Keratinocyte (primary cell): ENCODE measurements around the gene NLRP10. TPM values are rescaled to one million over a fixed set of nuclear protein-coding genes. Genes with fewer than 3 reads are reported as not detected.

ENCODE experiments used
- DNase-seq: peaks from one replicate; pipeline ENCODE4 v3.0.0-alpha.2; 2011; ENCODE audit warnings: low read depth, missing footprints, low spot score
- FAIRE-seq: peaks from 2 replicates; lab custom pipeline; 2011; peaks lifted over from hg19 to GRCh38; lab: Jason Lieb, UNC
- H2AFZ ChIP-seq: 2 replicates; pipeline ENCODE4 v1.6.0; 2012; ENCODE audit warnings: low read length, control low read depth, inconsistent platforms; ENCODE audit not compliant: control insufficient read depth
- H3K27ac ChIP-seq: 2 replicates; pipeline ENCODE4 v1.5.1; 2011; ENCODE audit warnings: low read length; ENCODE audit not compliant: control insufficient read depth, insufficient read depth
- H3K27me3 ChIP-seq: 3 replicates; pipeline ENCODE4 v1.6.0; 2011; ENCODE audit warnings: low read length; ENCODE audit not compliant: control insufficient read depth, insufficient read depth; ENCODE audit errors: extremely low read depth
- H3K36me3 ChIP-seq, 2 experiments: 2 replicates in 1 of 2; 3 replicates in 1 of 2; pipeline ENCODE4 v1.5.1; 2011; ENCODE audit warnings: low read length in 2 of 2, mild to moderate bottlenecking in 1 of 2; ENCODE audit not compliant: control insufficient read depth in 2 of 2, insufficient read depth in 2 of 2; ENCODE audit errors: extremely low read depth in 1 of 2
- H3K4me1 ChIP-seq: 3 replicates; pipeline ENCODE4 v1.5.1; 2011; ENCODE audit warnings: low read length; ENCODE audit not compliant: control insufficient read depth, insufficient read depth; ENCODE audit errors: extremely low read depth
- H3K4me2 ChIP-seq: 3 replicates; pipeline ENCODE4 v1.6.0; 2011; ENCODE audit warnings: low read depth, low read length; ENCODE audit not compliant: control insufficient read depth, insufficient read depth; ENCODE audit errors: extremely low read depth
- H3K4me3 ChIP-seq, 3 experiments: fragments of 200-600 bp in 1 of 3; sonication (generic) in 1 of 3; 2 replicates in 2 of 3; 3 replicates in 1 of 3; pipeline ENCODE4 v1.5.1; 2011 to 2016; ENCODE audit warnings: low read length in 3 of 3, mild to moderate bottlenecking in 3 of 3, control low read depth in 2 of 3, inconsistent platforms in 1 of 3, low read depth in 1 of 3, mixed read lengths in 1 of 3, mixed run types in 1 of 3, moderate library complexity in 1 of 3; ENCODE audit not compliant: control insufficient read depth in 2 of 3, insufficient read depth in 2 of 3; ENCODE audit errors: extremely low read depth in 1 of 3
- H3K79me2 ChIP-seq: 2 replicates; pipeline ENCODE4 v1.6.0; 2012; ENCODE audit warnings: low read length; ENCODE audit not compliant: control insufficient read depth, insufficient read depth
- H3K9ac ChIP-seq: 3 replicates; pipeline ENCODE4 v1.6.0; 2011; ENCODE audit warnings: low read length; ENCODE audit not compliant: control insufficient read depth, insufficient read depth; ENCODE audit errors: extremely low read depth
- H3K9me1 ChIP-seq: 3 replicates; pipeline ENCODE4 v1.6.0; 2011; ENCODE audit warnings: low read length; ENCODE audit not compliant: control insufficient read depth, insufficient read depth; ENCODE audit errors: extremely low read depth
- H3K9me3 ChIP-seq: 2 replicates; pipeline ENCODE4 v1.5.1; 2012; ENCODE audit warnings: low read depth, low read length; ENCODE audit not compliant: control insufficient read depth
- H4K20me1 ChIP-seq: 3 replicates; pipeline ENCODE4 v1.6.0; 2011; ENCODE audit warnings: low read length; ENCODE audit not compliant: control insufficient read depth, insufficient read depth; ENCODE audit errors: extremely low read depth
- CTCF ChIP-seq, 3 experiments: IDR thresholded peaks in 1 of 3; conservative IDR thresholded peaks in 1 of 3; optimal IDR thresholded peaks in 1 of 3; 2 replicates in 2 of 3; 3 replicates in 1 of 3; pipeline versions ENCODE3 to v1.5.1; 2011; ENCODE audit warnings: low read length in 3 of 3, mild to moderate bottlenecking in 3 of 3, moderate library complexity in 2 of 3, control low read depth in 1 of 3, inconsistent platforms in 1 of 3; ENCODE audit not compliant: insufficient read depth in 2 of 3; ENCODE audit errors: extremely low read depth in 1 of 3
- EZH2 ChIP-seq: IDR thresholded peaks from one replicate; pipeline ENCODE4 v1.6.1; 2012; ENCODE audit warnings: inconsistent platforms, mild to moderate bottlenecking, low read length, moderate library complexity
- dilution Hi-C: fragments of 300-500 bp; cut with MboI; formaldehyde crosslinking; loops from one replicate; pipeline ENCODE4 v1.7.0; 2020; ENCODE audit warnings: low sequenced_read_pairs; ENCODE audit not compliant: extremely low pct_ligation_motif_present
- polyA plus RNA-seq, 5 experiments: library from polyadenylated mRNA; depleted of rRNA in 3 of 5; stranded (reverse) in 3 of 5; stranded (forward) in 1 of 5; unstranded in 1 of 5; fragments of >200 nt; gene quantifications; 1 replicate in 1 of 5; 2 replicates in 3 of 5; 3 replicates in 1 of 5; pipeline versions ENCODE4 v1.2.1 to v1.2.3, GENCODE V29; 2011 to 2012; ENCODE audit warnings: missing spikeins in 2 of 5, low read depth in 1 of 5, low replicate concordance in 1 of 5

NLRP10 gene
- polyA plus RNA-seq, 1 donor (not counting 4 experiments of a cell fraction or from before 2014, with no cell fraction given), result 7.1 TPM

- Histone ChIP-seq H3K4me1 (no peaks in the 10 kb centered on the region), H3K9me1 (no peaks in the 10 kb centered on the region), H3K4me2 (no peak overlapping the region), H3K27ac (no peak overlapping the region), H3K27me3 (peaks cover 9% of the 10 kb centered on the region), H3K9ac (no peak overlapping the region), H4K20me1 (no peaks in the 10 kb centered on the region), H2AFZ (no peak overlapping the region), H3K4me3 (no peak overlapping the region), H3K9me3 (no peaks in the 10 kb centered on the region), H3K79me2 (no peaks in the 10 kb centered on the region), H3K36me3 (no peaks in the 10 kb centered on the region)
- no peak for DNase-seq
- TF ChIP-seq CTCF (optimal IDR thresholded peaks at IDR 0.05 in 1 of 3, IDR thresholded peaks at IDR 0.05 in 1 of 3, conservative IDR thresholded peaks at IDR 0.05 in 1 of 3; ENCODE audit: extremely low read depth in 1 of 3, insufficient read depth in 2 of 3, low read length in 3 of 3) (no peak), EZH2 (no peak)
- FAIRE-seq, result no peak
- dilution Hi-C loops, result no loop called here
These were observed 44.6 kb upstream of the NLRP10 start for GRCh38 chr11:8009856-8010255.

GRCh38 chr11:8008212-8008611, 43.0 kb upstream of the NLRP10 start:
- TF ChIP-seq CTCF (optimal IDR thresholded peaks at IDR 0.05 in 1 of 3, IDR thresholded peaks at IDR 0.05 in 1 of 3, conservative IDR thresholded peaks at IDR 0.05 in 1 of 3; ENCODE audit: extremely low read depth in 1 of 3, insufficient read depth in 2 of 3, low read length in 3 of 3) (no peak), EZH2 (no peak)
- H3K4me3 ChIP-seq, result no peak overlapping the region
- H3K9me1 ChIP-seq, result no peaks in the 10 kb centered on the region

More at GRCh38 chr11:8008212-8008611, 43.0 kb upstream of the NLRP10 start:
- Histone ChIP-seq H3K4me2 (no peak overlapping the region), H3K9ac (no peak overlapping the region), H2AFZ (no peak overlapping the region), H4K20me1 (no peaks in the 10 kb centered on the region), H3K79me2 (no peaks in the 10 kb centered on the region), H3K4me1 (no peaks in the 10 kb centered on the region), H3K27me3 (peaks cover 6% of the 10 kb centered on the region), H3K36me3 (no peaks in the 10 kb centered on the region), H3K9me3 (no peaks in the 10 kb centered on the region), H3K27ac (no peak overlapping the region)
- dilution Hi-C loops, result no loop called here
- FAIRE-seq (no peak), DNase-seq (no peak)
